HG03045 (cell line): ENCODE data around the gene SPATC1L.

ENCODE experiments used
- ATAC-seq: cut with Tn5 transposase; IDR thresholded peaks from one replicate; pipeline ENCODE4 v1.9.1; 2021; ENCODE audit warnings: mild to moderate bottlenecking, moderate library complexity; ENCODE audit not compliant: unreplicated experiment

The SPATC1L gene

GRCh38 chr21:46111857-46112724, 72.2 kb downstream of the SPATC1L start:
- ATAC-seq: no peak

- ATAC-seq: no peak
Measured at GRCh38 chr21:46111193-46111571, 73.1 kb downstream of the SPATC1L start.
